CD4-positive, alpha-beta T cell treated with Interleukin-6 for 4 hours (primary cell): ENCODE results near the gene ZBTB11.
"Not testable (repeated sequence)": the region's sequence is repeated elsewhere in the genome, so short reads cannot be mapped to it uniquely, and the experiment has no call there.

Source experiments
- DNase-seq: peaks from one replicate; pipeline ENCODE4 v3.0.0-alpha.2; 2020; ENCODE audit warnings: mixed read lengths

The ZBTB11 gene

GRCh38 chr3:101676765-101677435 is at the start of gene ZBTB11:
Gene ZBTB11 (minus strand): TSS chr3:101677132. CDS start chr3:101676914, 218 bp downstream.
- DNase-seq, result peak; percentile 100

- no peak for DNase-seq
Observed at GRCh38 chr3:101725890-101726275, 49.0 kb upstream of the ZBTB11 start.

GRCh38 chr3:101725194-101725889 is 48.4 kb upstream of the ZBTB11 start:
- DNase-seq, result peak; percentile 39

GRCh38 chr3:101724329-101725193 is 47.6 kb upstream of the ZBTB11 start, which contains the start of gene CEP97:
Gene CEP97 (plus strand): TSS chr3:101724614. CDS start chr3:101724677, 63 bp downstream.
- DNase-seq, result peak; percentile 88

GRCh38 chr3:101722394-101723173 is 45.7 kb upstream of the ZBTB11 start:
- peak; percentile 34 for DNase-seq

- DNase-seq, result no peak
Observed at GRCh38 chr3:101720851-101721840, 44.2 kb upstream of the ZBTB11 start.

GRCh38 chr3:101719604-101720185 is 42.8 kb upstream of the ZBTB11 start:
- no peak for DNase-seq

GRCh38 chr3:101718455-101718854 is 41.5 kb upstream of the ZBTB11 start:
- DNase-seq, result no peak

- no peak for DNase-seq
Observed at GRCh38 chr3:101709126-101709525, 32.2 kb upstream of the ZBTB11 start.

- DNase-seq, result not testable (repeated sequence)
Observed at GRCh38 chr3:101704639-101705038, 27.7 kb upstream of the ZBTB11 start.

- no peak for DNase-seq
Observed at GRCh38 chr3:101703169-101703568, 26.2 kb upstream of the ZBTB11 start.

- no peak for DNase-seq
Observed at GRCh38 chr3:101702726-101703125, 25.8 kb upstream of the ZBTB11 start.

- DNase-seq, result no peak
Observed at GRCh38 chr3:101701696-101702634, 25.0 kb upstream of the ZBTB11 start.

- peak; percentile 53 for DNase-seq
Observed at GRCh38 chr3:101695779-101696372, 18.9 kb upstream of the ZBTB11 start.

GRCh38 chr3:101694836-101695235 is 17.9 kb upstream of the ZBTB11 start:
- DNase-seq, result not testable (repeated sequence)

- DNase-seq, result peak; percentile 34
Observed at GRCh38 chr3:101693540-101693939, 16.6 kb upstream of the ZBTB11 start.

- not testable (repeated sequence) for DNase-seq
Observed at GRCh38 chr3:101691685-101692671, 15.0 kb upstream of the ZBTB11 start.

- no peak for DNase-seq
Observed at GRCh38 chr3:101690972-101691371, 14.0 kb upstream of the ZBTB11 start.
